Neural progenitor cell (in vitro differentiated cells): ENCODE data around the gene AXDND1.

Source experiments
- CTCF ChIP-seq: fragments of 200-600 bp; sonication (generic); IDR thresholded peaks from 2 replicates; pipeline ENCODE4 v1.5.1; 2017; ENCODE audit warnings: antibody characterized with exemption, mild to moderate bottlenecking
- EZH2phosphoT487 ChIP-seq: fragments of 200-600 bp; sonication (generic); IDR thresholded peaks from 2 replicates; pipeline ENCODE4 v1.6.1; 2017; ENCODE audit warnings: antibody characterized with exemption

GRCh38 chr1:179549368-179549700, 183.6 kb downstream of the AXDND1 start:
- TF ChIP-seq EZH2phosphoT487: no peak
- no peak for TF ChIP-seq CTCF
